Hindlimb muscle (tissue), 1 donor: ENCODE results near the gene EPHB6. TPM values are rescaled to one million over a fixed set of nuclear protein-coding genes. Genes with fewer than 3 reads are reported as not detected.

Experiments
- DNase-seq: peaks from one replicate; pipeline ENCODE4 v3.0.0-alpha.2; 2013
- polyA plus RNA-seq: library from polyadenylated mRNA; unstranded; fragments of 120-200 nt; gene quantifications from one replicate; pipeline ENCODE4 v1.2.1, GENCODE V29; 2013; ENCODE audit not compliant: insufficient read length

EPHB6 gene
- polyA plus RNA-seq, 1 donor: 3.6 TPM

GRCh38 chr7:142898377-142899170, 43.7 kb downstream of the EPHB6 start:
- no peak for DNase-seq

DNA sequence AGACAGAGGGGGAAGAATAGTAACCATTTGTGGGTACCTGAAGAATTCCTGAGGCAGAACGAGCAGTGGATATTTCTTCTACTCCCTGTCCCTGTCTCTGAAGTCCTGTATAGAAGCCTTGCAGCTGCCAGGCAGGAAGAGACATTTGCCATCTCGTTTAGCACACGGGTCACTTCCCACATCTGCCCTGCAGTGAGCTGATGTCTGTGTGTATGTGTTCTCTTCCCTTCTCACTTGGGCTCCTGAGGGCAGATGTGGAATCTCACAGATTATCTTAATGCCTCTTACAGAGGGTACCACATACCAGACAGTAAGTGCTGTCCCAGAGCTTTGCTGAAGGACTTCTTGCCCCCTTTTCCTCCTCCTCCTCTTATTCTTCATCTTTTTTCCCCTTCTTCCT, 44.8 kb downstream of the EPHB6 start:
- DNase-seq: no peak

GRCh38 chr7:142901426-142902259, 46.8 kb downstream of the EPHB6 start:
- no peak for DNase-seq

DNA sequence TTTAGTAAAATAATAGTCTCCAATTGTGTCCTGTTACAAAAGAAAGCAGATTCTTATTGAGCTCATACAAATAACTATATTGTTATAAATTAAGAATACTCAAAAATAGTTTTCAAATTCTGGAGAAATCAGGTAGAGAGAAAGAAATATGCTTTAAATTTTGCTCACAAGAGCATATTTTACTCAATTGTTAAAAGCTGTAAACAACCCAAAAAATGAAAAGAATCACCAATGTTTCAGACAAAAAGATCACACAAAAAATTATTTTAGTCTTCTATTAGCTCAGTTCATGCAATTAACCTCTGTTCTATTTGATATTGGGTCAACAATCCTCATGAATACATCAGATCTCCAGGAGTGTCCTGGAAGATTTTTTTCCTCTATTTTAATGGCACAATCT, 49.3 kb downstream of the EPHB6 start:
- DNase-seq: no peak

DNA sequence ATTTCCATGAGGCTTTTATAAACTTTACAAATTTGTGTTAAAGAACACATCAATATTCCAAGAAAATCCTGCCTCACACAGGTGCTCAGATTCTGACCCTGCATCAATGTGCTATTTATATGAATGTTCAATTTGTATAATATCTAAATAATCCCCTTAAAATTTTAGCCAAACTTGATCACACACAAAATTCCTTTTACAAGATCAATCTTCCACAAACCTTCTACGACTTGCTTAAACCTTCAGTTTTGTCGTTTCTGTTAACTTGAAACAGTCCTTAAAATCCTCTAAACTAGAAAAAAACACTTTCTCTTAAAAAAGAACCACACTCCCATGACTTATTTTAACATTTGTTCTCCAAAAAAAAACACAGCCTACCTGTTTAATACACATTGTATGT, 50.9 kb downstream of the EPHB6 start:
- no peak for DNase-seq

GRCh38 chr7:142906643-142907042, 51.8 kb downstream of the EPHB6 start:
- no peak for DNase-seq

DNA sequence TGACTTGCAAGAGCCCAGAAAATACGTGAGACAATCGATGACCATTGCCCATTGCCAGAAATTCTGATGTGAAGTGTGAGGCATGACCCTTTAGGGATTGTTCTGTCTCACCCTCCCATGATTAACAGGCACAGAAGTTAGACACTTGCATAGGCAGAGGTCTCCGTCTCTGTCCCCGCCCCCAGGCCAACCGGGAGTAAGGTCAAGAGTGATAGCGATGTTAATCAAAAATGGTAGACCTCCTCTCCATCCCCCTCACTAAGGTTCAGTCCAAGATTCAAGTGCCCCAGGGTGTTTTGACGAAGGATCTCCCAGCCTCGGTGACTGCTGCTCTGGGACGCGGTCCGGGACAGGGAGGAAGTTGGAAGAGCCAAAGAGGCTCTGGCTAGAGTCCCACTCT, 53.4 kb downstream of the EPHB6 start:
- DNase-seq: no peak

- DNase-seq: no peak
Measured at GRCh38 chr7:142908921-142909890, 54.3 kb downstream of the EPHB6 start.

GRCh38 chr7:142910031-142910433, 55.2 kb downstream of the EPHB6 start:
- no peak for DNase-seq

DNA sequence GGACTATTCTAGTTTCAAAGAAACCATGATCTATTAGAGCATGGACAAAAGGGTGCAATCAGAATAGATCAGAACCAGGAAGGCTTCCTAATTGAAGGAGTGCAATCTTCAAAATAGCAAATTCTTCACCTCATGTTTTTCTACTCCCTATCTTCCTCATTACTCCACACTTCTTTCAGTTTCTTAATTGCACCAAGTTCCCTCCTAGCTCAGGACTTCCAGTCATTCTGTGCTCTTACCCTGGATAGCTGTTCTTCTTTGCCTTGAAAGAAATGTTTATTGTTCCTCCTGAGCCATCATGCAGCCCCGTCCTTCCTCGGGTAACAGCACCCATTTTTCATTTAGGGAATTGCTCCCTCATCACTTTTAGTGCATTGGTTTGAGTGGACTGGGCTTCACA, 55.6 kb downstream of the EPHB6 start:
- no peak for DNase-seq

DNA sequence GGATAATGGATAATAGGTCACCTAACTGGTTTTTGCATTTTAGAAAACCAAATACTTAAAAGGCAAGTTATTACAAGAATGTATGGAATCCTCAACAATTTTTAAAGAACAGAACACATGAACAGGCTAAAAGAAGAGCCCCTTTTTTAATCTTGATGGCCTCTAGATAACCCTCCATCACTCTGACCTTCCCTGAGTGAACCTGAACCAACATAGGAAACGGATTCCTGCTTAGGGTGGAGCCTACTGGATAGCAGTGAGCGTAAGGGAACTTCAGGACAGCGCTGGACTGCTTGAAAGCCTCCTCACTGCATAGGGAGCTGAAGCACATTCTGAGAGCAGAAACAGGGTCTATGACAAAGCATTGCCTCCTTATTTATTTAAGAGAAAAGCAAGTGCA, 58.2 kb downstream of the EPHB6 start:
- no peak for DNase-seq

DNA sequence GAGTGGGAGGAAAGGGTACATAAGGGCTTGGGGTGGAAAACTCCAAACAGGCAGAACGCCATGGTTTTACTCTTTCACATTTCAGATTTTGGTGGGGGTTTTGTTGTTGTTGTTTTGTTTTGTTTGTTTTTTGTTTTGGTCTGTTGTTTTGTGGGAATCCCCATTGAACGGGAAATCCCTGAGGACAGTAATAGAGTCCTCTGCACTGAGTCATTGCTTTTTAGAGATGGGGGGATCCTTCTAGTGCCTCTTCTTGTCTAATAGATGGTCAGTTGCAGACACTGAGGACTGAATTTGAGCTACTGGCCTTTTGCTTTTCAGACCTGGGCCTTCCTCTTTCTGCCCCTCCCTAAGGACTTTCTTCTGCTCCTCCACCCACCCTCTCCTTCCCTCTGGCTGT, 58.7 kb downstream of the EPHB6 start:
- DNase-seq: no peak

- no peak for DNase-seq
Measured at GRCh38 chr7:142914121-142914520, 59.2 kb downstream of the EPHB6 start.

DNA sequence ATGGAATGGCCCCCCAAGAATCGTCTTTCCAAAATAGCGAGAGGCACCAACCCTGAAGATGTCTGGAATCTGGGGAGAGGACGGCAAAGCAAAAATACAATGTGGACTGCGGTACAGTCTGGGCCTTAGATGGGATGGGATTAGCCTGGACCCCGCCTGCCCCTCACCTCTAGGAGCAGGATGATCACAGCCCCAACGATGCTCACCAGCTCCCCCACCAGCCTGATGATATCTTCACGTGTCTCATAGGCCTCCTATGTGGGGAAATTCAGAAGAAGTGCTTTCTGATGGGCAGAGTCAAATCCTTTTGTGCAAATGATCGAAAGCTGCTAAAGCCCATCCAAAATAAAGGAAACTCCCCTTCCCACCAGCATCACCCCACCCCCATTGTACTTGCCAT, 60.4 kb downstream of the EPHB6 start:
- DNase-seq: no peak

- no peak for DNase-seq
Measured at GRCh38 chr7:142916508-142916907, 61.6 kb downstream of the EPHB6 start.

DNA sequence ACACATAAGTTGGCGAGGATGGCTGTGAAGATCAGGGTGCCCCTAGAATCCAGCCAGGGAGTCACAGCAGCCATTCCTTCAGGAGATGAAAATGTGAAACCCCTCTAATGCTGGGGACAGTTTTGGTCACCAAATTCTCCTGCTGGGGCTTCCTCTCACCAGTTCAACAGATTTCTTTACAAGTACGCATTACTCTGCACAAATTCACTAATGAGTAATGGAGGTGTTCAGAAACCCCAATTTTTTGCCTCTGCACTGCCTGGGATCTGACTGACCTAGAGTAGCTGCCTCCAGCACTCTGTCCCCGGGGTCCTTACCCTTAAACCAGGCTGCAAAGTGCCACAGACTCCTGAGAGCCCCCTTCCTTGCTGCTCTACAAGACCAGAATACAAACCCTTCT, 62.6 kb downstream of the EPHB6 start:
- no peak for DNase-seq

DNA sequence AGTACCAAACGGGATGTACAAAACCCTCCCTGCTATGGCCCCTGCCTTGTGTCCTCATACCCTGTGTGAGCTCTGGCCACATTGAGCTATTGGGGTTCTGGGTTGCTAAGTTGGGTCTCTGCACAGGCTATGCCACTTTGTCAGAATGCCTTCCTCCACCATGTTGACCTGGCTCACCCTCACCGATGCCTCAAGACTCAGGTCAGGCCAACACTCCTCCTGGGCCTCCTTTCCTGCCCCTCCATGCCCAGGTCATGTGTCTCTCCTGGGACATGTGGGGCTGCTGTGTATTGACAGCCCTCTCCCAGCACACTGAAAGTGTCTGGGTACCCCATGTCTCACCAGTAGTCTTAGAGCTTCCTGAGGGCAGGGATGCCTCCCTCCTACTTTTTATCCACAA, 64.0 kb downstream of the EPHB6 start:
- DNase-seq: no peak

GRCh38 chr7:142919656-142920055, 64.8 kb downstream of the EPHB6 start:
- DNase-seq: no peak
